HL-60/S4 treated with retinoic acid at 250 ng/mL for 4 days and 3 days (cell line): ENCODE data around the gene PRRC2A.

ENCODE experiments used
- in situ Hi-C: fragments of 300-500 bp; cut with MboI; formaldehyde crosslinking; loops from 2 replicates; pipeline ENCODE4 v1.7.0; 2022; ENCODE audit warnings: low sequenced_read_pairs

Gene PRRC2A

DNA sequence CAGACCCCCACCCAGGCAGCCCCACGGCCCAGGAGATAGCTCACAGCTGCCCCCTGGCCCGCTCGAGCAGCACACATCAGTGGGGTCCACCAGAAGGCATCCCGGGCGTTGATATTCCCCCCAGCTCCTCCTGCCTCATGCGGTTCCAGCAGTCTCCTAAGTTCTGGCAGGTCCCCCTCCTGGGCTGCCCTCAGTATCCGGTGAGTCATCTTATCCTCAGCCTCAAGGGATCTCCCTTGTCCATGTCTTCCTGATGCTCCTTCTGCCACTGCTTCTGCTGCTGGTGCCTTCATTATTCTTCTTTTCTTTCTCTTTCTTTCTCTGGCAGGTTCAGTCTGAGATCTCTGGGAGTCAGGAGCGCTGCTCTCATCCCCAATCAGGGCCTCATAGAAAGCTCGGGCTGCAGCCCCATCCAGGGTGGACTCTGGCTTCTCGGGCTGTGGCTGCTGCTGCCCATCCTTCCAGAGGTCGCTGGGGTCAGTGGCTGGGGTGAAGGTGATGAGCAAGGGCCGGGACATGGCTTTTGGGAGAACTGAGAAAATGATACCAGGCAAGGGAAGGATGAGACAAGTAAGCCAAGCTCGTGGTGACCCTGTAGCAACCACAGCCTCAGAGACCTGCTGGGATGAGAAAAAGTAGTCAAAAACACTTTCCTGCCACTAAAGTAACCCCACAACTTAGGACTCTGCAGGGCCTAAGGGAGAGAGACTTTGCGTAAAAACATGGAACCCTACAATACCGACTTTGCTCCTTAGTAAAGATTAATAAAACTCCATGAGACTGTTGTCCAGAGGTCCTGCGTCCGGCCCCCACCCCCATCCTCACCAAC lies 43.7 kb downstream of the PRRC2A start:
- in situ Hi-C loops, result no loop called here

GRCh38 chr6:31664790-31665500 lies 44.4 kb downstream of the PRRC2A start, which contains the start of gene GPANK1:
Gene GPANK1 (minus strand): TSS chr6:31664997. CDS start chr6:31664478, 519 bp downstream.
- in situ Hi-C loops, result no loop called here

DNA sequence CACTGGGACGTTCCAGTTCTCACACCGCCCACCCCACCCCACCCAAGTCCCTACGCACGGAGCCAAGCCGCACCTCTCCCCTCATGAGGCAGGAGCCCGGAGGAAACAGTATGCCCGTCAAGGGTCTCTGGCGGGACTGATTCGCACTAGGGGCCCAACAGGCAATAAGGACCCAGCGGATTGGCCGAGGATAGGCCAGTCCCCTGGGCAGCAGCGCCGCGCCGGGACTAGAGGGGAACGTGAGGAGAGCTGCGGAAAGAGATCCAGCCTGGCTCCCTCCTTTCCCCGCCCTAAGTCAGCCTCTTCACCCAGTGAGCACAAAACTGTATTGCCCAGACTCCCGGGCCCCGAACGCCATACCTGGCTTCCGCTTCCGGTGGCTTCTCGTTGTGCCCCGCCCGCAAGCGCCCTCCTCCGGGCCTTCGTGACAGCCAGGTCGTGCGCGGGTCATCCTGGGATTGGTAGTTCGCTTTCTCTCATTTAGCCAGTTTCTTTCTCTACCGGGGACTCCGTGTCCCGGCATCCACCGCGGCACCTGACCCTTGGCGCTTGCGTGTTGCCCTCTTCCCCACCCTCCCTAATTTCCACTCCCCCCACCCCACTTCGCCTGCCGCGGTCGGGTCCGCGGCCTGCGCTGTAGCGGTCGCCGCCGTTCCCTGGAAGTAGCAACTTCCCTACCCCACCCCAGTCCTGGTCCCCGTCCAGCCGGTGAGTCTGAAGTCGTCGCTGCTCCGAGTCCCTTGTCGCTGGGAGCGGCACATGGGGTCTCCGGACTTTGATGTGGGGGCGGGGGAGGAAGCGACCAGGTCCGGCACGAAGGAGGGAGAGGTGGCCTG lies 45.2 kb downstream of the PRRC2A start, which contains the start of gene CSNK2B:
Gene CSNK2B, plus strand, starts transcription at position 580 of the 836 bp plus-strand sequence. CDS start 752 bp downstream, outside the sequence.
- in situ Hi-C loops, result no loop called here

DNA sequence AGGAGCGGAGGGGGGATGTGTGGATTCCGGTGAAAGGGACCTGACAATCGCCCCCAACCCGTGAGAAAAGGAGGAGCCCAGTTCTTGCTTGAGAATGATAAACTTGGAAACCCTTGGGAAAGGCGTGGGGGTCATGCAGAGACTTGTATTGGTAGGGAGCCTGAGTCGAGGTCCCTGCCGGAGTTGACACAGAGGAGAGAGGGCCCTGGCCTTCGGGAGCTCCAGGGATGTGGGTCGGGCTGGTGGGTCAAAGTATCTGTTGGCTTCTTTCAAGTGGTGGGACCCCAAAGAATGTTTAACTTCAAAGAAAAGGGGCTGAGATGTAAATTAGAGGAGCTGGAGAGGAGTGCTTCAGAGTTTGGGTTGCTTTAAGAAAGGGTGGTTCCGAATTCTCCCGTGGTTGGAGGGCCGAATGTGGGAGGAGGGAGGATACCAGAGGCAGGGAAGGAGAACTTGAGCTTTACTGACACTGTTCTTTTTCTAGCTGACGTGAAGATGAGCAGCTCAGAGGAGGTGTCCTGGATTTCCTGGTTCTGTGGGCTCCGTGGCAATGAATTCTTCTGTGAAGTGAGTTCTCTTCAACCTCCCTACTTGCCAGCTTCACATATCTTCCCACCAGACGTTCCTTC lies 45.9 kb downstream of the PRRC2A start:
- in situ Hi-C loops, result no loop called here

DNA sequence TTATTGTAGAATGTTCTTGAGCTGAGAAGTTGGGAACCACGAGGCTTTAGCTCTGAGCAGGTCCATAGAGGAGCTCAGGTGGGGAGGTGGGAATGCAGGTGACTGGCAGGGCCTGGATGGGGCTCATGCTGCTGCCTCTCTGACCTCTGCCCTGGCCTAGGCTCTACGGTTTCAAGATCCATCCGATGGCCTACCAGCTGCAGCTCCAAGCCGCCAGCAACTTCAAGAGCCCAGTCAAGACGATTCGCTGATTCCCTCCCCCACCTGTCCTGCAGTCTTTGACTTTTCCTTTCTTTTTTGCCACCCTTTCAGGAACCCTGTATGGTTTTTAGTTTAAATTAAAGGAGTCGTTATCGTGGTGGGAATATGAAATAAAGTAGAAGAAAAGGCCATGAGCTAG lies 49.2 kb downstream of the PRRC2A start, which contains the start of gene LY6G5B:
Gene LY6G5B, plus strand, starts transcription at position 301 of the 400 bp plus-strand sequence. CDS start 975 bp downstream, outside the sequence.
- in situ Hi-C loops, result no loop called here

DNA sequence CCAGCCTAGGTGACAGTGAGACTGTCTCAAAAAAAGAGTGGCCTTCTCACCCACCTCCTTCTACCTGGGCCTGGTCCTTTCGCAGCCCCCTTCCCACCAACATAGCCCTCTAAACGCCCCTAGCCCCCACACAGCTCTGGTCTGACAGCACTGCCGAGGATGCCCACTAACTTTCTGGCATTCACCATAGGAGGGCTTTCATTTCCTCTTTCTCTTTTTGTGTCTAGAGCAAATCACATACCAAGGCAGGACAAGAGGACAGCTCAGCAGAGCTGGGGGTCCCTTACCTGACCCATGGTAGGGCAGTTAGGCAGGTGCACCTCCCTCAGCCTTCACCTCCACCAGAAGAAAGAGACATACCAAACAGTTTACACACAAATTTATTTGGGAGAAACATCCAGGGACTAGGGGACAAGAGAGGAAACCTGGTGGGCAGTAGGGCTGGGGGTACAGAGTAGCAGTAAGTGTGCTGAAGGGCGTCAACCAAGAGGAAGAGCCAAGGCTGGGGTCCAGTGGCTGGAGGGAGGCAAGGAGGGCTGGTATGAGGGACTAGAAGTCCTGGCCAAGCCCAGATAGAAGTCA lies 55.9 kb downstream of the PRRC2A start:
- in situ Hi-C loops, result no loop called here

- in situ Hi-C loops, result no loop called here
Measured at GRCh38 chr6:31676904-31677303, 56.4 kb downstream of the PRRC2A start.

DNA sequence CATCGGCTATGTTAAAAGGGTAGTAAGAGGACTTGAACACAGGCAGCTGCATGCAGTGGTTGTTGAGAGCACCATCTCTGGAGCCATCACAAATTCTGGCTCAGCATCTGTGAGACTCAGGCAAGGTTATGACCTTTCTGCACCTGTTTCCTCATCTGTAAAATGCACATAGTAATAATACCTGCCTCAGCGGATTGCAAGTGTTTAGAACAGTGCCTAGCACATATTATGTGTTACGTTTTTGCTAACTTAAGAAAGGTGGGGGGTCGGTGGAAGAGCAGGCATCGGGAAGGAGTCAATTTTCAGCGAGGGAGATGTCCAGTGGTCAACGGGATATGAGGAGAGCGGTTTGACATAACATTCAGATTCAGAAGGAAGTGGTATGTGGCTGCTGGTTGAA lies 57.4 kb downstream of the PRRC2A start:
- in situ Hi-C loops, result no loop called here

- in situ Hi-C loops, result no loop called here
Measured at GRCh38 chr6:31680226-31681134, 60.0 kb downstream of the PRRC2A start, which contains the start of gene LY6G5C. Gene LY6G5C (minus strand): TSS chr6:31681067. CDS start chr6:31680373, 694 bp downstream.

DNA sequence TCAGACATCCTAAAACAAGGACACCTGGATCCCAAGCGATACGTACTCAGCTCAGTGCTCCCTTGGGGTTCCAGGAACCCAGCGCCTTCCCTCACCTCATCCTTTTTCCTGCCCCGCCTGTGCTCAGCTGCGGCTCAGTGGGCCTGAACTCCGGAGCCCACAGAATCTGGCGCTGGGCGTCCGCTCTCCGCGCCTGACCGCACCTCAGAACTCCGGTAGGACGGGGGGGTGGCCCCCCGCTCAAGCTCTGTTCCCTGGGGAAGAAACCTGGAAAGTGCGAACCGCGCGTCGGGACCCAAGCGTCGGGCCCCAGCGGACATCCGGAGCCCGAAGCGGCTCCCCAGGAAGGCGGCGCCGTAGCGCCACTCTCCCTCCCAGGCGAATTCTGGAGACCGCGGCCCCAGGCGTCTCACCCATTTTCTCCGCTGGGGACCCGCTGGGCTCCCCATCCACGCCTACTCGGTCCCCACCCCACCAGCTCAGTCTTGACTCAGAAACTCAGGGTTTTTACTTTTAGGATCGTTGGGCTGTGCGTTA lies 60.7 kb downstream of the PRRC2A start:
- in situ Hi-C loops, result no loop called here

DNA sequence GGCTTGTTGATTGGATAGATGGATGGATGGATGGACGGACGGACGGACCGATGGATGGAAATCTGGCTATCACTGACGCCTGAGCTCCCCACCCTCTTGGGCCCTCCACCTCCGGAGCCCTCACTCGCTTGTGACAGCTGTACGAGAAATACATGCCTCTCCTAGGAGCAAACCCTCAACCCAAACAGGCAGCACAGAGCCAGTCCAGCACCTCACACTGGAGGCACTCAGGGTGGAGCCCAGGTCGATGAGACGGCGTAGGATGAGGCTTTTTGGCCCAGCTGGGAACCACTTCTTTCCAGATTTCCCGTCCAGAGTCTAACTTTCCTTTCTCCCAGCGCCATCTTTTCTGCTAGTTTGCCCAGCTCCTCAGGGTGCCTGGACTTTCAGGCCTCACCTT lies 63.1 kb downstream of the PRRC2A start:
- in situ Hi-C loops, result no loop called here

- in situ Hi-C loops, result no loop called here
Measured at GRCh38 chr6:31686483-31686882, 66.0 kb downstream of the PRRC2A start.

- in situ Hi-C loops, result no loop called here
Measured at GRCh38 chr6:31687321-31687720, 66.8 kb downstream of the PRRC2A start.
